Heart left ventricle (tissue), 16 donors: ENCODE measurements around the gene HEMGN. TPM values are rescaled to one million over a fixed set of nuclear protein-coding genes. Genes with fewer than 3 reads are reported as not detected.

Experiments used
- ATAC-seq, 4 donors: fragments of 200-7000 bp; cut with Tn5 transposase; one replicate each; pipeline ENCODE4 v1.9.1; 2020 to 2022; ENCODE audit warnings: moderate library complexity in 4 of 4, mild to moderate bottlenecking in 3 of 4, moderate number of reproducible peaks in 1 of 4
- DNase-seq, 5 donors: peaks; one replicate each; pipeline ENCODE4 v3.0.0-alpha.2; 2020
- H3K27ac ChIP-seq, 12 donors: fragments of 200-600 bp; sonication (generic) in 4 of 12; one replicate each; pipeline versions ENCODE4 v1.5.0 to v1.8.0; 2016 to 2022; ENCODE audit warnings: mild to moderate bottlenecking in 2 of 12
- H3K27me3 ChIP-seq, 9 donors: fragments of 200-600 bp; sonication (generic) in 2 of 9; one replicate each; pipeline versions ENCODE4 v1.5.1 to v1.8.0; 2016 to 2022; ENCODE audit warnings: mild to moderate bottlenecking in 3 of 9
- H3K36me3 ChIP-seq, 9 donors: fragments of 200-600 bp; sonication (generic) in 2 of 9; one replicate each; pipeline versions ENCODE4 v1.5.0 to v1.8.0; 2018 to 2022; ENCODE audit warnings: mild to moderate bottlenecking in 2 of 9
- H3K4me1 ChIP-seq, 12 donors: fragments of 200-600 bp; sonication (generic) in 4 of 12; one replicate each; pipeline versions ENCODE4 v1.5.0 to v1.8.0; 2016 to 2022; ENCODE audit warnings: mild to moderate bottlenecking in 3 of 12
- H3K4me3 ChIP-seq, 12 donors: fragments of 200-600 bp; sonication (generic) in 4 of 12; one replicate each; pipeline versions ENCODE4 v1.5.0 to v1.8.0; 2017 to 2022; ENCODE audit warnings: mild to moderate bottlenecking in 9 of 12, moderate library complexity in 4 of 12
- H3K9me3 ChIP-seq, 12 donors: fragments of 200-600 bp; sonication (generic) in 4 of 12; one replicate each; pipeline versions ENCODE4 v1.5.0 to v1.8.0; 2016 to 2022; ENCODE audit warnings: mild to moderate bottlenecking in 1 of 12
- CTCF ChIP-seq, 12 donors: fragments of 200-600 bp; sonication (generic) in 4 of 12; IDR thresholded peaks; one replicate each; pipeline versions ENCODE4 v1.5.0 to v1.8.0; 2018 to 2022; ENCODE audit warnings: antibody characterized with exemption in 12 of 12, mild to moderate bottlenecking in 5 of 12
- POLR2A ChIP-seq, 2 donors: fragments of 450-650 bp; IDR thresholded peaks; one replicate each; pipeline ENCODE4 v1.6.1; 2017; ENCODE audit warnings: antibody characterized with exemption in 2 of 2, mild to moderate bottlenecking in 2 of 2, moderate library complexity in 2 of 2
- WGBS, 4 donors: extraction: QIAGEN DNeasy Blood & Tissue Kit in 2 of 4; methylation state at CpG; one replicate each; pipeline versions ENCODE4 v1.1.5 to v1.1.7; 2013 to 2018; 5-methylcytosine and 5-hydroxymethylcytosine counted together
- intact Hi-C, 10 donors: fragments of 100-400 bp; cut with DNase I; formaldehyde crosslinking; loops; one replicate each; pipeline versions ENCODE4 v1.11.1 to v1.14.2; 2022
- polyA plus RNA-seq, 2 donors: library from polyadenylated mRNA; stranded (reverse); fragments of 200-250 nt; gene quantifications; one replicate each; pipeline ENCODE4 v1.2.3, GENCODE V29; 2013
- total RNA-seq, 9 donors: library from RNA; depleted of rRNA in 2 of 9; stranded (reverse); fragments of >200 nt in 2 of 9; fragmentation: NEBNext Ultra II Directional in 3 of 9; extraction: Animal tissue kit (Norgen Biotek cat#: 25700) in 3 of 9; gene quantifications; one replicate each; pipeline versions ENCODE4 v1.1.0 to v1.2.4, GENCODE V29; 2016 to 2023
- donor health status: ischemic (EF 13 %, LVEDD 7.1; RV severe dilation, severe dysfunction).
- donor health status: healthy with polysubstance abuse.
- donor health status: DM: no; HTN: yes; CAD: no.
- donor health status: DM: no; HTN: no; CAD: no.
- donor health status: ischemic (EF 25% LVEDD 6.9; RV normal size, moderate dysfunction).
- donor health status: ischemic (EF 25% LVEDD 5.7; RV mildly dilated, moderate dysfunction).
- donor health status: healthy.
- donor health status: DM: yes; HTN: yes; CAD: no.
- donor health status: ischemic (EF 35%, LVEDD 5.7; RV mildly dilated, moderate dysfunction).
- donor health status: nonischemic (EF 11% LVEDD 7.7; RV severe dilation, severe dysfunction).
- donor health status: DM: yes; HTN: yes; CAD: no.
- donor health status: PGD.
- donor health status: ischemic (EF 29% LVEDD 5.4; RV normal size, mild dysfunction).
- donor health status: nonischemic (EF 23%, LVEDD 6.1; RV moderate dilation, normal function).

The HEMGN gene
- total and polyA plus RNA-seq, 11 donors = 0.23 to 0.40 TPM; not detected in 9

DNA sequence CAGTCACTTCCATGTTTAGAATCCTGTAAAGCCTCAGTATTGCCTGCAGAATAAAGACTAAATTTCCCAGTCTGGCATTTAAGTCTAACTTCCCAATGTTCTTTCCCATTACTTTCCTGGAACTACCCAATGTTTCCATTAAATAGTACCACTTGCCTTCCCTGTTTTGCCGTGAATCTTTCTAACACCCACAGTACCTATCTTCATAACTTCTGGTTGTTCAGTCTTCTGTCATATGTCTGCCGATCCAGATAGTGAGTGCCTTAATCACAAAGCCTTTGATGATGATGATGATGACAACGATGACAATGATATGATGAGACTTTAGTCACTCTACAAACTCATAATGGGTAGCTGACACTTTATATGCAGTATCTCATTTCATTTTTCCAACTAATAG lies 6.6 kb upstream of the HEMGN start:
- H3K4me3 ChIP-seq = no peak overlapping the region
- WGBS, 4 donors = 70 to 79% (median 78%) methylated on average over 3 of the region's 3 CpGs
- DNase-seq (no peak), ATAC-seq (no peak)
- H3K27me3 ChIP-seq = peaks cover 0 to 4% (median 0%) of the 10 kb centered on the region in 9 donors
- no peak overlapping the region for H3K27ac ChIP-seq
- intact Hi-C loops = no loop called here
- H3K9me3 ChIP-seq = no peaks in the 10 kb centered on the region
- no peaks in the 10 kb centered on the region for H3K4me1 ChIP-seq
- no peak for TF ChIP-seq CTCF (IDR thresholded peaks at IDR 0.05)
- no peaks in the 10 kb centered on the region for H3K36me3 ChIP-seq

DNA sequence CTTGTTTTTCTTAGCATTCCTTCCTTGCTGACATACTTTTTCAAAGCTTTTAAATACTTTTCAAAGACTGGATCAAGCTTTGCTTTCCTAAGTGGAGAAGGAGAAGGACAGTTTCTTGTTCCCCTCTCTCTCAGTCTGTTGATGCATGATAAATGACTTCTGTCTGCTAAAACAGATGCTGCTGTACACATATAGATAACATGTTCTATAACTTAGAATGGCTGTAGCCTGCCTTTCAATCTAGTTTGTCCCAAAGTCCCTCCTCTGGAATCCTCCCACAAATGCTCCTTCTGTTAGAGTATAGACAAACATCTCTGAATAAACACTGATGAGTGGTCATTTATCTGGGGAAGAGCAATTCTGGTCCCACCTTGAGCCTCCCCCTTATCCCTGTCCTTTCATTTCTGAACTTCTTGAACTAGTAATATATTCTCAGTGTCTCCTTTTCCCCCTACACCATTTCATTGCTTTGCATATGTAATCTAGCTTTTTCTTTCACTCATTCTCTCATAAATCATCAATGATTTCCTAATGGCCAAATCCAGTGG lies 5.4 kb upstream of the HEMGN start:
- H3K4me3 ChIP-seq = no peak overlapping the region
- no peaks in the 10 kb centered on the region for H3K9me3 ChIP-seq
- TF ChIP-seq POLR2A (IDR thresholded peaks at IDR 0.05) = no peak
- TF ChIP-seq CTCF (IDR thresholded peaks at IDR 0.05) = no peak
- intact Hi-C loops = no loop called here
- H3K27me3 ChIP-seq = peaks cover 0 to 9% (median 0%) of the 10 kb centered on the region in 9 donors
- H3K27ac ChIP-seq = no peak overlapping the region
- ATAC-seq = no peak
- DNase-seq = no peak
- H3K36me3 ChIP-seq = no peaks in the 10 kb centered on the region
- peaks cover 0 to 1% (median 0%) of the 10 kb centered on the region in 12 donors for H3K4me1 ChIP-seq

DNA sequence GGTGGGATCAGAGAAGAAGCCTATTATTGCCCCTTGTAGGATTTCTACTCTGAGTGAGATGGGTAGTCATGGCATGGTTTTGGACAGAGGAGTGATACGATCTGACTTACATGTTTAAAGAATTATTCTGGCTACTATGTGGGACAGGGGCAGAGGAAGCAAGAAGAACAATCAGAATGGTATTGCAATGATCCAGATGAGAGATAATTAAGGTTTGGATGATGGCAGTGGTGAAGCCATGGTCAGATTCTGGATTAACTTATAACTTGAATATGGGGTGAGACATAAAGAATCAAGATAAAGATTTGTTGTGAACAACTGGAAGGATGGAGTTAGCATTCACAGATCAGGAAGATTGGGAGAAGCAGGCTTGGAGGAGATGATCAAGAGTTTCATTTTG lies 3.4 kb upstream of the HEMGN start:
- Histone ChIP-seq H3K27me3 (peaks cover 0 to 27% (median 0%) of the 10 kb centered on the region in 9 donors), H3K4me3 (no peak overlapping the region), H3K9me3 (no peaks in the 10 kb centered on the region), H3K36me3 (no peaks in the 10 kb centered on the region), H3K4me1 (peaks cover 0 to 11% (median 0%) of the 10 kb centered on the region in 12 donors), H3K27ac (no peak overlapping the region)
- no peak for DNase-seq
- no peak for ATAC-seq
- intact Hi-C loops = no loop called here
- 74 to 85% (median 76%) methylated on average over 1 of the region's 1 CpG for WGBS, 4 donors
- TF ChIP-seq CTCF (IDR thresholded peaks at IDR 0.05) (no peak), POLR2A (IDR thresholded peaks at IDR 0.05) (no peak)

DNA sequence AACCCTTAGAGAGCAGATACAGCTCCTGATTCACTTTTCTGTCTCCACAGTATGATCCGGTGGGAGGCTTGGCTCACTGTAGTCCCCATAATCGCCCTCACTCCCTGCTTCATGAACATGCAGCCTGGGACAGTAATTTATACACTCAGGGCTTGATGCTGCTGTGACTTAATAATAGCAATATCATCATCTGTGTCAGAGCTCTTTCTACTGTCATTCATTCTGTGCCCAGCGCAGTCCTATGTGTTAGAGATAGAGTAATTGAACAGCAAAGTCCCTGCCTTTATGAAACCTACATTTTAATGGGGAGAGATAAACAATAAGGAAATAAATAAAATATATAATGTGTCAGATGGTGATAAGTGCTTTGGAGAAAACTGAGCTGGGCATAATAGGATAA lies 2.8 kb upstream of the HEMGN start:
- intact Hi-C loops = no loop called here
- Histone ChIP-seq H3K9me3 (no peaks in the 10 kb centered on the region), H3K4me3 (no peak overlapping the region), H3K4me1 (peaks cover 0 to 11% (median 0%) of the 10 kb centered on the region in 12 donors), H3K27ac (no peak overlapping the region), H3K36me3 (no peaks in the 10 kb centered on the region), H3K27me3 (peaks cover 0 to 30% (median 0%) of the 10 kb centered on the region in 9 donors)
- WGBS, 4 donors = 62 to 73% (median 68%) methylated on average over 3 of the region's 3 CpGs
- ATAC-seq (no peak), DNase-seq (no peak)
- no peak for TF ChIP-seq POLR2A (IDR thresholded peaks at IDR 0.05)
- no peak for TF ChIP-seq CTCF (IDR thresholded peaks at IDR 0.05)
